GM11168 (cell line): ENCODE results near the gene TBATA.
"Not testable (repeated sequence)": the region's sequence is repeated elsewhere in the genome, so short reads cannot be mapped to it uniquely, and the experiment has no call there.

Source experiments
- in situ Hi-C: fragments of 300-500 bp; cut with MboI; formaldehyde crosslinking; loops from one replicate; pipeline ENCODE4 v1.12.0; 2022; ENCODE audit warnings: low sequenced_read_pairs; ENCODE audit not compliant: unreplicated experiment

The TBATA gene

GRCh38 chr10:70780370-70780760 is 4.8 kb downstream of the TBATA start:
- in situ Hi-C loops, result no loop called here

GRCh38 chr10:70779511-70780369 is 5.4 kb downstream of the TBATA start:
- in situ Hi-C loops, result no loop called here

- in situ Hi-C loops, result no loop called here
Measured at GRCh38 chr10:70779088-70779487, 6.1 kb downstream of the TBATA start.

GRCh38 chr10:70778267-70778924 is 6.8 kb downstream of the TBATA start:
- in situ Hi-C loops, result no loop called here

- in situ Hi-C loops, result no loop called here
Measured at GRCh38 chr10:70777063-70777875, 7.9 kb downstream of the TBATA start.

GRCh38 chr10:70776455-70777005 is 8.6 kb downstream of the TBATA start:
- in situ Hi-C loops, result no loop called here

- in situ Hi-C loops, result no loop called here
Measured at GRCh38 chr10:70775679-70776454, 9.3 kb downstream of the TBATA start.

- in situ Hi-C loops, result no loop called here
Measured at GRCh38 chr10:70774810-70775678, 10.1 kb downstream of the TBATA start.

GRCh38 chr10:70773965-70774809 is 11.0 kb downstream of the TBATA start:
- in situ Hi-C loops, result no loop called here

- in situ Hi-C loops, result no loop called here
Measured at GRCh38 chr10:70773461-70773860, 11.7 kb downstream of the TBATA start.

GRCh38 chr10:70772627-70773026 is 12.6 kb downstream of the TBATA start:
- in situ Hi-C loops, result no loop called here

GRCh38 chr10:70771311-70772194 is 13.6 kb downstream of the TBATA start:
- in situ Hi-C loops, result no loop called here

GRCh38 chr10:70770516-70770915 is 14.7 kb downstream of the TBATA start:
- in situ Hi-C loops, result not testable (repeated sequence)

- in situ Hi-C loops, result no loop called here
Measured at GRCh38 chr10:70770001-70770400, 15.2 kb downstream of the TBATA start.

- in situ Hi-C loops, result no loop called here
Measured at GRCh38 chr10:70769121-70769520, 16.1 kb downstream of the TBATA start.

- in situ Hi-C loops, result not testable (repeated sequence)
Measured at GRCh38 chr10:70768026-70768685, 17.0 kb downstream of the TBATA start.
